RWPE2 (cell line): ENCODE measurements around the gene FBLIM1.

ENCODE experiments used
- ATAC-seq: fragments of 200-7000 bp; cut with Tn5 transposase; 3 replicates; pipeline ENCODE4 v1.9.1; 2021; ENCODE audit warnings: low read depth
- DNase-seq: peaks from one replicate; pipeline ENCODE4 v3.0.0-alpha.2; 2020; ENCODE audit warnings: low spot score
- H3K27ac ChIP-seq: fragments of 450-650 bp; 2 replicates; pipeline ENCODE4 v1.5.1; 2017; ENCODE audit warnings: mild to moderate bottlenecking; ENCODE audit not compliant: poor library complexity, severe bottlenecking
- H3K27me3 ChIP-seq: fragments of 250-450 bp; sonication (Bioruptor Pico); 2 replicates; pipeline ENCODE4 v1.5.1; 2021; ENCODE audit warnings: mild to moderate bottlenecking, moderate library complexity; ENCODE audit not compliant: insufficient read depth, poor library complexity, severe bottlenecking
- H3K36me3 ChIP-seq: fragments of 250-450 bp; sonication (Bioruptor Pico); 2 replicates; pipeline ENCODE4 v1.5.1; 2020; ENCODE audit warnings: low read depth, mild to moderate bottlenecking, moderate library complexity
- H3K4me1 ChIP-seq: fragments of 250-450 bp; sonication (Bioruptor Pico); 2 replicates; pipeline ENCODE4 v1.5.1; 2021; ENCODE audit warnings: mild to moderate bottlenecking, moderate library complexity; ENCODE audit not compliant: insufficient read depth, poor library complexity, severe bottlenecking
- H3K4me3 ChIP-seq: fragments of 250-450 bp; sonication (Bioruptor Pico); 2 replicates; pipeline ENCODE4 v1.5.1; 2021; ENCODE audit warnings: mild to moderate bottlenecking, moderate library complexity; ENCODE audit not compliant: severe bottlenecking
- H3K9me3 ChIP-seq: fragments of 250-450 bp; sonication (Bioruptor Pico); 2 replicates; pipeline ENCODE4 v1.5.1; 2021; ENCODE audit warnings: mild to moderate bottlenecking, moderate library complexity; ENCODE audit not compliant: severe bottlenecking
- TF ChIP-seq, protein P1 (sequence below): fragments of 450-650 bp; IDR thresholded peaks from one replicate; pipeline ENCODE4 v1.5.1; 2017; ENCODE audit warnings: mild to moderate bottlenecking, moderate library complexity; ENCODE audit not compliant: poor library complexity, severe bottlenecking

Gene FBLIM1

DNA sequence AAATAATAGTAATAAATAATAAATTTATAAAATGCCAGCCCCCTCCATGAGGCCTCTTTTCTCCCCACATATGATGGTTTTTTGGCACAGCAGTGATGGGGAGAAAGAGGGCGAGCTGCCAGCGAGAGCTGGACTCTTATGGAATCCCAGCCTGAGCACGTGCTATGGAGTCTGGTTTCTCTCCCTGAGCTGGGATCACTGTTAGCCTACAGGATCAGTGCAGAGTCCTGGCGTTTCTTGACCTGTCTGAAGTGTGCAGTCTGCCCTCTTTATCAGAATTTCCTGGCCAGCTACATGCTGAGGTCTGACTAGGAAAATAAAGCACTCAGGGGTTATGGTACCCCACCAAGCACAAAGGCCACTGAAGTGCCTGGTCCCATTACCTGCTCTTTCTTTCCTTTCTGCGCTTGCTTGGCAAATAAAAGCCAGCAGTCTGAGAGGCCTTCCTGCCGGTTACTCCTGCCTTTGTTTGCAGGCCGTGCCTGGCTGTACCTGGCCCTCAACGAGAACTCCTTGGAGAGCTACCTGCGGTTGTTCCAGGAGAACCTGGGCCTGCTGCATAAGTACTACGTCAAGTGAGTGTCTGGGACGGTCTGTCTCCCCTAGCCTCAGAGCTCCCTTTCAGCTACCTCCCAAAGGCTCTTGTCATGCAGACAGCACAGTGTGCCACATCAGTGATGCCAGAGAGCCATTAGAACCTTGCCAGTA, 41.0 kb upstream of the FBLIM1 start:
- Histone ChIP-seq H3K36me3 (peaks cover 24% of the 10 kb centered on the region; the same call in 1 of the 2 replicates), H3K27me3 (no peaks in the 10 kb centered on the region), H3K9me3 (no peaks in the 10 kb centered on the region), H3K27ac (no peak overlapping the region), H3K4me3 (no peak overlapping the region), H3K4me1 (no peaks in the 10 kb centered on the region)
- ATAC-seq (no peak), DNase-seq (no peak)
- TF ChIP-seq, protein P1, sequence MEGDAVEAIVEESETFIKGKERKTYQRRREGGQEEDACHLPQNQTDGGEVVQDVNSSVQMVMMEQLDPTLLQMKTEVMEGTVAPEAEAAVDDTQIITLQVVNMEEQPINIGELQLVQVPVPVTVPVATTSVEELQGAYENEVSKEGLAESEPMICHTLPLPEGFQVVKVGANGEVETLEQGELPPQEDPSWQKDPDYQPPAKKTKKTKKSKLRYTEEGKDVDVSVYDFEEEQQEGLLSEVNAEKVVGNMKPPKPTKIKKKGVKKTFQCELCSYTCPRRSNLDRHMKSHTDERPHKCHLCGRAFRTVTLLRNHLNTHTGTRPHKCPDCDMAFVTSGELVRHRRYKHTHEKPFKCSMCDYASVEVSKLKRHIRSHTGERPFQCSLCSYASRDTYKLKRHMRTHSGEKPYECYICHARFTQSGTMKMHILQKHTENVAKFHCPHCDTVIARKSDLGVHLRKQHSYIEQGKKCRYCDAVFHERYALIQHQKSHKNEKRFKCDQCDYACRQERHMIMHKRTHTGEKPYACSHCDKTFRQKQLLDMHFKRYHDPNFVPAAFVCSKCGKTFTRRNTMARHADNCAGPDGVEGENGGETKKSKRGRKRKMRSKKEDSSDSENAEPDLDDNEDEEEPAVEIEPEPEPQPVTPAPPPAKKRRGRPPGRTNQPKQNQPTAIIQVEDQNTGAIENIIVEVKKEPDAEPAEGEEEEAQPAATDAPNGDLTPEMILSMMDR, result no peak

DNA sequence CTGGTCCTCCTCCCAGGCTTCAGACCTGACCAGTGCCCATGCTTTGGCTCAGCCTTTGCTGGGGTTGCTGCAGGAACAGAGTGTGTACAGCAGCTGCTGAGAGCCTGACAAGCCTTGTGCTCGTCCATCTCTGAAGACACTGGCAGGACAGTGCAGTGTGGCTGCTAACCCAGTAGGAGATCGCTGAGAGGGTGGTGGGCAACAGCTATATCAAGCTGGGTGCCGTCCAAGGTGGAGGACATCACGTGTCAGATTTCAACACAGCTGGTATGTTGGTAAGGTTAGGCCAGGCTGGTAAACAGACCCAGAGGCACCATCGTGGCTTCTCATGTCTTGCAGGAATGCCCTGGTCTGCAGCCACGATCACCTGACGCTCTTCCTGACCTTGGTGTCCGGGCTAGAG, 40.4 kb upstream of the FBLIM1 start:
- Histone ChIP-seq H3K4me3 (no peak overlapping the region), H3K27me3 (no peaks in the 10 kb centered on the region), H3K36me3 (peaks cover 24% of the 10 kb centered on the region; the same call in 1 of the 2 replicates), H3K9me3 (no peaks in the 10 kb centered on the region), H3K4me1 (no peaks in the 10 kb centered on the region), H3K27ac (no peak overlapping the region)
- TF ChIP-seq, protein P1, result no peak
- ATAC-seq, result no peak
- DNase-seq, result no peak

DNA sequence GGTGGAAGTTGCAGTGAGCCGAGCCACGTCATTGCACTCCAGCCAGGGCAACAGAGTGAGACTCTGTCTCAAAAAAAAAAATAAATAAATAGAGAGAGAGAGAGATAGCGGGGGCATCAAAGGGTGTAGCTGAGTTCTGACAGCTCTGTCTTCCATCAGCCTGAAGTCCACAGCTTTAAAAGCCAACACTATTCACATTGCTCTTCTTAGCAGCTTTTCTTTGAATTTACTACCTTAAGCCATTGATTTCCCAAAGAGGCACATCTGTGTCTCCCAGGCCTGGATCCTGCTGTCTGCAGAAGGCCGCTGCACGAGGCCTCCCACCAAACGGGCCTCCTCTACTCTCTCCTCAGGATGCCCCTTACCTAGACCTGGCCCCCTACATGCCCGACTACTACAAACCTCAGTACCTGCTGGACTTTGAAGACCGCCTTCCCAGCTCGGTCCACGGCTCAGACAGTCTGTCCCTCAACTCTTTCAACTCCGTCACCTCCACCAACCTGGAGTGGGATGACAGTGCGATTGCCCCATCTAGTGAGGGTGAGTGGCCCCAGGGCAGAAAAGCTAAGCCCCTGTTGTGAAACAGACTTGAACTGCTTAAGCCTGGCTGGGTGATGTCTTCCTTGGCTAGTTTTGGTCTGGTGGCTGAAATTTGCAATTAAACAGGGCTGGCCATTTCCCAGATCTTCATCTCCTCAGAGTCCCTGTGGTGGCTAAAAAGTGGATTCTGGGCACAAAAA, 39.0 kb upstream of the FBLIM1 start:
- H3K4me3 ChIP-seq, result no peak overlapping the region
- H3K27me3 ChIP-seq, result no peaks in the 10 kb centered on the region
- H3K27ac ChIP-seq, result no peak overlapping the region
- H3K9me3 ChIP-seq, result no peaks in the 10 kb centered on the region
- DNase-seq (no peak), ATAC-seq (no peak; the same call in 2 of the 3 replicates)
- no peaks in the 10 kb centered on the region for H3K4me1 ChIP-seq
- H3K36me3 ChIP-seq, result peaks cover 24% of the 10 kb centered on the region; the same call in 1 of the 2 replicates
- TF ChIP-seq, protein P1, result no peak

- Histone ChIP-seq H3K27me3 (no peaks in the 10 kb centered on the region), H3K4me1 (no peaks in the 10 kb centered on the region), H3K9me3 (no peaks in the 10 kb centered on the region), H3K36me3 (peaks cover 25% of the 10 kb centered on the region; the same call in 1 of the 2 replicates), H3K27ac (no peak overlapping the region), H3K4me3 (no peak overlapping the region)
- DNase-seq (no peak), ATAC-seq (no peak)
- TF ChIP-seq, protein P1, result no peak
Measured at GRCh38 chr1:15720861-15721260, 37.7 kb upstream of the FBLIM1 start.

DNA sequence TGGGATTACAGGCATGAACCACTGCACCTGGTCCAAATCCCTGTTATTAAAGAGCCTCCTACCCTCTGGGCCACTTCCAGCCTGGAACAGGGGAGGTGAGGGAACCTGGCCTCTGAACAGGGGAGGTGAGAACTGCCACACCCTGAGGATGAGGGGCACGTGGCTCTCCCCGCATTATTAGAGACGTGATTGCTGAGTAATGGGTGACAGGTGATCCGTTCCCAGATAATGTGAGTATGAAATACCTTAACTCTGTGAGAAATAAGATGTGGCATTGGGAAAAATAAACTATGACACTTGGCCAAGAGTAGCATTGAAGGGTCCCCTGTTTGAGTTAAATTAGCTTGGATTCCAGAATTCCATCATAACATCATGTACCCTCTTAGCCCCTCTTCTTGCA, 36.2 kb upstream of the FBLIM1 start:
- Histone ChIP-seq H3K4me1 (no peaks in the 10 kb centered on the region), H3K27me3 (no peaks in the 10 kb centered on the region), H3K9me3 (no peaks in the 10 kb centered on the region), H3K36me3 (peaks cover 17% of the 10 kb centered on the region; the same call in 1 of the 2 replicates), H3K4me3 (no peak overlapping the region), H3K27ac (no peak overlapping the region)
- TF ChIP-seq, protein P1, result no peak
- no peak for DNase-seq
- no peak for ATAC-seq
